Neural progenitor cell (in vitro differentiated cells): Measurements from ENCODE around the gene GPR31. TPM values are rescaled to one million over a fixed set of nuclear protein-coding genes. Genes with fewer than 3 reads are reported as not detected.

Experiments used
- DNase-seq: peaks from one replicate; pipeline ENCODE4 v3.0.0-alpha.2; 2016; ENCODE audit warnings: low spot score
- H2AFZ ChIP-seq: fragments of 200-600 bp; sonication (generic); replicated peaks from 2 replicates; pipeline ENCODE4 v1.6.1; 2016; ENCODE audit warnings: antibody characterized with exemption
- H3F3A ChIP-seq: fragments of 200-600 bp; sonication (generic); 2 replicates; pipeline ENCODE4 v1.6.1; 2016; ENCODE audit warnings: antibody characterized with exemption, low read depth
- H3K27ac ChIP-seq: fragments of 200-600 bp; sonication (generic); 2 replicates; pipeline ENCODE4 v1.5.1; 2016; ENCODE audit warnings: mild to moderate bottlenecking
- H3K27me3 ChIP-seq: fragments of 200-600 bp; sonication (generic); 2 replicates; pipeline ENCODE4 v1.6.1; 2016; ENCODE audit warnings: mild to moderate bottlenecking, moderate library complexity
- H3K36me3 ChIP-seq: fragments of 200-600 bp; sonication (generic); 2 replicates; pipeline ENCODE4 v1.5.1; 2016
- H3K4me1 ChIP-seq: fragments of 200-600 bp; sonication (generic); 2 replicates; pipeline ENCODE4 v1.6.1; 2016; ENCODE audit warnings: mixed run types
- H3K4me2 ChIP-seq: fragments of 200-600 bp; sonication (generic); 2 replicates; pipeline ENCODE4 v1.6.1; 2016
- H3K4me3 ChIP-seq: fragments of 200-600 bp; sonication (generic); 2 replicates; pipeline ENCODE4 v1.5.1; 2016
- H3K79me2 ChIP-seq: fragments of 200-600 bp; sonication (generic); 2 replicates; pipeline ENCODE4 v1.6.1; 2016; ENCODE audit warnings: low read depth
- H3K9ac ChIP-seq: fragments of 200-600 bp; sonication (generic); 2 replicates; pipeline ENCODE4 v1.6.1; 2016
- H3K9me3 ChIP-seq: fragments of 200-600 bp; sonication (generic); 2 replicates; pipeline ENCODE4 v1.5.1; 2016; ENCODE audit warnings: low read depth
- H4K20me1 ChIP-seq: fragments of 200-600 bp; sonication (generic); 2 replicates; pipeline ENCODE4 v1.6.1; 2016; ENCODE audit warnings: low read depth
- H3K27ac Mint-ChIP-seq: 3 replicates; pipeline ENCODE4 v1.8.0; 2021; ENCODE audit warnings: mixed read lengths
- H3K27me3 Mint-ChIP-seq: 2 replicates; pipeline ENCODE4 v1.8.0; 2022; ENCODE audit warnings: low read depth, mild to moderate bottlenecking, inconsistent platforms, moderate library complexity, mixed read lengths; ENCODE audit not compliant: insufficient read depth
- H3K36me3 Mint-ChIP-seq: 3 replicates; pipeline ENCODE4 v1.8.0; 2021; ENCODE audit warnings: mixed read lengths
- H3K4me1 Mint-ChIP-seq: 3 replicates; pipeline ENCODE4 v1.8.0; 2021; ENCODE audit warnings: mixed read lengths
- H3K4me3 Mint-ChIP-seq: 3 replicates; pipeline ENCODE4 v1.8.0; 2021; ENCODE audit warnings: mild to moderate bottlenecking, moderate library complexity, mixed read lengths
- H3K9me3 Mint-ChIP-seq: 3 replicates; pipeline ENCODE4 v1.8.0; 2020; ENCODE audit warnings: mixed read lengths
- CTCF ChIP-seq: fragments of 200-600 bp; sonication (generic); IDR thresholded peaks from 2 replicates; pipeline ENCODE4 v1.5.1; 2017; ENCODE audit warnings: antibody characterized with exemption, mild to moderate bottlenecking
- EZH2 ChIP-seq: fragments of 200-600 bp; sonication (generic); IDR thresholded peaks from 2 replicates; pipeline ENCODE4 v1.6.1; 2017; ENCODE audit warnings: antibody characterized with exemption, mild to moderate bottlenecking, moderate library complexity
- EZH2phosphoT487 ChIP-seq: fragments of 200-600 bp; sonication (generic); IDR thresholded peaks from 2 replicates; pipeline ENCODE4 v1.6.1; 2017; ENCODE audit warnings: antibody characterized with exemption
- total RNA-seq: library from RNA; depleted of rRNA; stranded (reverse); fragments of >200 nt; gene quantifications from 2 replicates; pipeline ENCODE4 v1.2.3, GENCODE V29; 2015; ENCODE audit warnings: low replicate concordance

Gene GPR31
- total RNA-seq, 1 donor from 2014 or later: not detected

GRCh38 chr6:167118839-167119238 is 38.9 kb downstream of the GPR31 start:
- peaks cover 23% of the 10 kb centered on the region for H3K4me1 Mint-ChIP-seq
- Histone ChIP-seq H3K9me3 (no peaks in the 10 kb centered on the region), H3K9ac (no peak overlapping the region), H3K27ac (no peak overlapping the region), H3K27me3 (no peaks in the 10 kb centered on the region), H3K36me3 (no peaks in the 10 kb centered on the region), H3K79me2 (no peaks in the 10 kb centered on the region), H3K4me1 (peaks cover 4% of the 10 kb centered on the region), H2AFZ (no peak overlapping the region), H4K20me1 (no peaks in the 10 kb centered on the region), H3K4me2 (no peak overlapping the region), H3F3A (no peaks in the 10 kb centered on the region), H3K4me3 (no peak overlapping the region)
- H3K9me3 Mint-ChIP-seq: no peaks in the 10 kb centered on the region
- no peak for TF ChIP-seq EZH2
- no peak for TF ChIP-seq EZH2phosphoT487
- TF ChIP-seq CTCF: no peak
- H3K36me3 Mint-ChIP-seq: no peaks in the 10 kb centered on the region
- H3K27me3 Mint-ChIP-seq: peaks cover 4% of the 10 kb centered on the region
- H3K27ac Mint-ChIP-seq: no peak overlapping the region
- no peak overlapping the region for H3K4me3 Mint-ChIP-seq
- no peak for DNase-seq

GRCh38 chr6:167118006-167118405 is 39.8 kb downstream of the GPR31 start:
- H3K9me3 ChIP-seq: no peaks in the 10 kb centered on the region
- H4K20me1 ChIP-seq: no peaks in the 10 kb centered on the region
- peaks cover 4% of the 10 kb centered on the region for H3K4me1 ChIP-seq
- H3K4me2 ChIP-seq: no peak overlapping the region
- Mint-ChIP-seq H3K27me3 (peaks cover 4% of the 10 kb centered on the region), H3K36me3 (no peaks in the 10 kb centered on the region), H3K4me3 (no peak overlapping the region), H3K9me3 (no peaks in the 10 kb centered on the region), H3K27ac (no peak overlapping the region), H3K4me1 (peaks cover 26% of the 10 kb centered on the region)
- no peaks in the 10 kb centered on the region for H3K79me2 ChIP-seq
- no peaks in the 10 kb centered on the region for H3K27me3 ChIP-seq
- no peak for TF ChIP-seq CTCF
- no peak for TF ChIP-seq EZH2phosphoT487
- TF ChIP-seq EZH2: no peak
- DNase-seq: no peak
- no peak overlapping the region for H3K27ac ChIP-seq
- no peak overlapping the region for H3K9ac ChIP-seq
- H3K4me3 ChIP-seq: no peak overlapping the region
- H3K36me3 ChIP-seq: no peaks in the 10 kb centered on the region
- no peak overlapping the region for H2AFZ ChIP-seq
- H3F3A ChIP-seq: no peaks in the 10 kb centered on the region

DNA sequence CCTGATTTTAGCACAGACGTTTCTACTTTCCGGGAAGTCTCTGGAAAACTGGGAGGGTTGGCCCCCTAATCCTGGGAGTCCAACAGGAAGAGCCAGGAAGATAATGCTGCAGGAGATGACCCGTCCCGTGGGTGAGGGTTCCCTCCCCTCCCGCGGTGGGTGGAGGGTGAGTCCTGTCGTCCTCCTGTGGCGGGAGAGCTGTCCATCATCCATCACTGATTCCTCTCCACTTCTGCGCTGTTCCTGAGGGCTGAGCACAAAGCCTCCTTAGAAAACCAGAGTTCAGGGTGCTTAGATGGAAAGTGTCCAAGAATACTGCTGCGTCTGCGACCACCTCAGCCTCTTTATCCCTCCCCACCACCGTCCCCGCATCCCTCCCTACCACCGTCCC is 40.9 kb downstream of the GPR31 start:
- Histone ChIP-seq H3K36me3 (no peaks in the 10 kb centered on the region), H3K9me3 (no peaks in the 10 kb centered on the region), H3F3A (no peaks in the 10 kb centered on the region), H2AFZ (no peak overlapping the region), H3K27me3 (no peaks in the 10 kb centered on the region), H3K79me2 (no peaks in the 10 kb centered on the region), H3K27ac (no peak overlapping the region), H3K4me1 (peaks cover 4% of the 10 kb centered on the region), H3K4me2 (no peak overlapping the region), H3K9ac (no peak overlapping the region), H4K20me1 (no peaks in the 10 kb centered on the region), H3K4me3 (no peak overlapping the region)
- no peaks in the 10 kb centered on the region for H3K9me3 Mint-ChIP-seq
- peaks cover 26% of the 10 kb centered on the region for H3K4me1 Mint-ChIP-seq
- DNase-seq: no peak
- H3K36me3 Mint-ChIP-seq: no peaks in the 10 kb centered on the region
- H3K27ac Mint-ChIP-seq: no peak overlapping the region
- H3K4me3 Mint-ChIP-seq: no peak overlapping the region
- no peak for TF ChIP-seq CTCF
- no peak for TF ChIP-seq EZH2phosphoT487
- TF ChIP-seq EZH2: no peak
- peaks cover 7% of the 10 kb centered on the region for H3K27me3 Mint-ChIP-seq
